Measurements from ENCODE around the gene GRK4.
"Not testable (repeated sequence)": the region's sequence is repeated elsewhere in the genome, so short reads cannot be mapped to it uniquely, and the experiment has no call there.

GRK4 gene

DNA sequence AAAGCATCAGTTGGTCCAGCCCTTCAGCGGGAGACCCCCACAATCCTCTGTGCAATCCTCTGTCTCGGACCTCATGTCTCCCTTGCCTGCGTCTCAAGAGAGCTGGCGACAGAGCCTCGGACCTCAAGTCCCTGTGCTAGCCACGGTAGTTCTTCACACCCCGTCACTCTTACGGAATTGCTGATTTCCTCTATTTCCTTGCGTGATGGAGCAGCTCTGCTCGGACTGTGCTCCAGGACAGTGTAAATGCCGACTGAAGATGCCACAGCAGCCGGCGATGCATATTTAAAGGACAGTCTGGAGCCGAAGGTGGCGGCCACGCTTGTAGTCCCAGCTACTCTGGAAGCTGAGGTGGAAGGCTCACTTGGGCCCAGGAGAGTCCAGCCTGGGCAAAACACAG is 1.9 kb downstream of the GRK4 start:
- no peak for DNase-seq (ENCODE audit: low read depth)
- TF ChIP-seq, protein P1, sequence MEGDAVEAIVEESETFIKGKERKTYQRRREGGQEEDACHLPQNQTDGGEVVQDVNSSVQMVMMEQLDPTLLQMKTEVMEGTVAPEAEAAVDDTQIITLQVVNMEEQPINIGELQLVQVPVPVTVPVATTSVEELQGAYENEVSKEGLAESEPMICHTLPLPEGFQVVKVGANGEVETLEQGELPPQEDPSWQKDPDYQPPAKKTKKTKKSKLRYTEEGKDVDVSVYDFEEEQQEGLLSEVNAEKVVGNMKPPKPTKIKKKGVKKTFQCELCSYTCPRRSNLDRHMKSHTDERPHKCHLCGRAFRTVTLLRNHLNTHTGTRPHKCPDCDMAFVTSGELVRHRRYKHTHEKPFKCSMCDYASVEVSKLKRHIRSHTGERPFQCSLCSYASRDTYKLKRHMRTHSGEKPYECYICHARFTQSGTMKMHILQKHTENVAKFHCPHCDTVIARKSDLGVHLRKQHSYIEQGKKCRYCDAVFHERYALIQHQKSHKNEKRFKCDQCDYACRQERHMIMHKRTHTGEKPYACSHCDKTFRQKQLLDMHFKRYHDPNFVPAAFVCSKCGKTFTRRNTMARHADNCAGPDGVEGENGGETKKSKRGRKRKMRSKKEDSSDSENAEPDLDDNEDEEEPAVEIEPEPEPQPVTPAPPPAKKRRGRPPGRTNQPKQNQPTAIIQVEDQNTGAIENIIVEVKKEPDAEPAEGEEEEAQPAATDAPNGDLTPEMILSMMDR (IDR thresholded peaks at IDR 0.05; ENCODE audit: insufficient read depth, low read depth, low read length, missing control alignments) = no peak
- no peak overlapping the region for H3K4me3 ChIP-seq (ENCODE audit: low read length)

DNA sequence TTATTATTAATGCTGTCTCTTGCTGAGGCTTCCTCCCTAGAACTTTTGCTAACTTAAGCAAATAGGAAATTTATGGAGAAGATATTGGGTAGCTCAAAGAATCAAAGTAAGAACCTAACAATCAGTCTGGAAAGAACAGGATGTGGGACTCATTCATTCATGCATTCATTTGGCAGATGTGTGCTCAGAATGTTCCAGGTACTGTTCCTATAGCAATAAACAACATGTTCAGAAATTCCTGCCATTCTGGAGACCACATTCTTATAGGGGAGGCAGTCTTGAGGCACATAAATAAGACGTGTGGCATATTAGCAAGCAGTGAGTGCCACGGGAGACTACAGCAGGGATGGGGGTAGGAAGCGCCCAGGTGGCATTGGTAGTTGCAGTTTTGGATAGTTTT is 5.0 kb downstream of the GRK4 start:
- TF ChIP-seq, protein P1 (IDR thresholded peaks at IDR 0.05; ENCODE audit: insufficient read depth, low read depth, low read length, missing control alignments) = no peak
- no peak for DNase-seq (ENCODE audit: low read depth)
- H3K4me3 ChIP-seq (ENCODE audit: low read length) = no peak overlapping the region

DNA sequence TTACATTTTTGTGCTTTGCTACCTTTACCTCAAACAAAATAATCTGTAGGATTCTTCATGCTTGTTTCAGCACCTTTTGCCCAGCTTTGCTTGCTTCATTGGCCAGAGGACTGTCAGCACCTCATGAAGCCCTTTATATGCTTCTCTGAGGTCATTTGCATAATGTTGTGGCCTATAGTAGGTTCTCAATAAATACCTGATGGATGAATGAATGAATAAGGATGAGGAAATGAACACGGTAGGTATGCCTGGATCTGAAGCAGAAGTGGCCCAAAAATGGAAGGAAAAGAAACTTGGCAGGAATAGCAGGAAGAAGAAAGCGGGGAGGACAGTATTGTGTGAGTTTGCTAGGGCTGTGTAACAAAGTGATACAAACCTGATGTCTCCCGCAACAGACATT is 7.9 kb downstream of the GRK4 start:
- no peak for DNase-seq (ENCODE audit: low read depth)
- TF ChIP-seq, protein P1 (IDR thresholded peaks at IDR 0.05; ENCODE audit: insufficient read depth, low read depth, low read length, missing control alignments) = no peak
- H3K4me3 ChIP-seq (ENCODE audit: low read length) = no peak overlapping the region

DNA sequence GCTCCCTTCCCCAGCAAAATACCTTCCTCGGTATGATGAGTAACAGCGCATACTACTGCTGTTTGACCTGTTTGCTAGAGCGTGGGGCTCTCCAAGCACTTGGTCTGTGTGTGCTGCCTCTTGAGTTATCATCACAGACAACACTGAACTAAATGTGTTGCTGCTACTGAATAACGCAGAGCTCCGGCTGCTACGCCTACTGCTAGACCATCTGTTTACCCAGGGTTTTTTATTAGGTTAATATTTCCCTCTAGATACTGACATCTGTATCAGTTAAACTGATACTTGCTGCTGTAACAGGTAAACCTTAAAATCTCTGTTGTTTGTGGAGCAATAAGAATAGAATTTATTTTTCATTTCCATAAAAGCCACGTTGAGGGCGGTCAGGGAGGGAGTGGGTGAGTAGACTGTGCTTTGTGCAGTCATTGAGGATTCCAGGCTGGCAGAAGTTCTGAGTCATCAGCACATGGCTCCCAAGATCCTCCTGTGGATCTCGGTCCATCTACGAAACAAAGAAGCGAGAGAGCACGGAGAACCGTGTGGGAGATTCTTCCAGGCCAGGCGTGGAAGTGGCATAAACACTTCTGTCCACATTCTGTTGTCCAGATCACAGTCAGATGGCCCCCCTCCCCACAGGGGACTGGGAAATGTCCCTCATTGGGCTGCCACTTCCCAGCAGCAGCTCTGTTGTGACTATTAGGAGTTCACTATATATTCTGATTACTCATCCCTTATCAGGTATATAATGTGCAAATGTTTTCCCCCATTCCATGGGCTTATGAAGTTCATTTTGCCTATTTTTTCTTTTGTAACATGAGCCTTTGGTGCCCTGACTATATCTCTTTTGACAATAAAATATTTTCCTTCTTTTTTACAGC is 14.1 kb downstream of the GRK4 start:
- DNase-seq (ENCODE audit: low read depth) = peak; percentile 71
- TF ChIP-seq, protein P1 (IDR thresholded peaks at IDR 0.05; ENCODE audit: insufficient read depth, low read depth, low read length, missing control alignments) = no peak
- H3K4me3 ChIP-seq (ENCODE audit: low read length) = no peak overlapping the region

DNA sequence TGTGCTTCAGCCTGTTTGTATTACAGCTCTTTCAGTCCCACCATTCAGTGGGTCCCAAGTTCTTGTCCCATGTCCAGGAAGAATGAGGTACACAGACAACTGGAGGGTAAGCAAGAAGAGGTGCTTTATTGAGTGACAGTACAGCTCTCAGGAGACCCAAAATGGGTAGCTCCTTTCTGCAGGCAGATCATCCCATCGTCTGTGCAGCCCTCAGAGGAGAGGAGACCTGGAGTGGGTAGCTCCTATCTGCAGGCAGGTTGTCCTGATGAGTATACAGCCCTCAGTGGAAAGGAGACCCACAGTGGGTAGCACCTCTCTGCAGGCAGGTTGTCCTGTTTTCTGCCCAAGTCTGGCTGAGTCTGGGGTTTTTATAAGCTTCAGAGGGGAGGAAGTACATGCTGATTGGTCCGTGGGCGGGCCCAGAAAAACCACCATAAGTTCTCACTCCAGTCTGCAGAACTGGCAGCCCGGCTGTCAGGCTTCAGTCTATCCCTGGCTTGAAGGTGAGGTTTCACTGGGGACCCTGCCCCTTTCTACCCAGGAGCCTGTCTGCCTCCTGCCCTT is 18.0 kb downstream of the GRK4 start:
- TF ChIP-seq, protein P1 (IDR thresholded peaks at IDR 0.05; ENCODE audit: insufficient read depth, low read depth, low read length, missing control alignments) = no peak
- DNase-seq (ENCODE audit: low read depth) = no peak
- no peak overlapping the region for H3K4me3 ChIP-seq (ENCODE audit: low read length)

DNA sequence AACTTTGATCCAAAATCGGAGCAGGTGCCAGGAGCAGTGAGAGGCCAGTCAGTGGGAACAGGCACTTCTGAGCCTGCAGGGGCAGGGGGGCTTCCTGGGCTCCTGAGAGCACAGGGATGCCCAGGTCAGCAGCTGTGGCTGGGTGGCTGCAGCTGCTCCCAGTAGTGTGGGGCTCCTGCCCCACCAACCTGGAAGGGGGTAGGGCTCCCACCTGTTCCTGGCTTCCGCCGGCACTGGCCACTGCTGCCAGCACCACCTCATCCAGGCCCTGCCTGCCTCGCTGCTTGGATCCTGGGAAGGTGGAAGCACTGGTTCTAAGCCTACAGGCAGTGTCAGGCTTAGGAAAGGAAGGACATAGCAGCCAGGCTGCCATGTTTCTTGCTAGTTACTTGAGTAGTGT is 18.6 kb downstream of the GRK4 start:
- DNase-seq (ENCODE audit: low read depth) = no peak
- TF ChIP-seq, protein P1 (IDR thresholded peaks at IDR 0.05; ENCODE audit: insufficient read depth, low read depth, low read length, missing control alignments) = no peak
- no peak overlapping the region for H3K4me3 ChIP-seq (ENCODE audit: low read length)

DNA sequence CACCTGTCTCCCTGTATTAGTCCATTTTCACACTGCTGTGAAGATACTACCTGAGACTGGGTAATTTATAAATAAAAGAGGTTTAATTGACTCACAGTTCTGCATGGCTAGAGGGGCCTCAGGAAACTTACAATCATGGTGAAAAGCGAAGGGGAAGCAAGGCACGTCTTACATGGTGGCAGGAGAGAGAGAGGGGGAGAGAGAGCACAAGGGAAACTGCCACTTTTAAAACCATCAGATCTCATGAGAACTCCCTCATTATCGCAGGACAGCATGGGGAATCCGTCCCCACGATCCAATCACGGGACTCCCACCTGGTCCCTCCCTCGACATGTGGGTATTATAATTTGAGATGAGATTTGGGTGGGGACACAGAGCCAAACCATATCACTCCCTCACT is 20.3 kb downstream of the GRK4 start:
- DNase-seq (ENCODE audit: low read depth); H3K4me3 ChIP-seq (ENCODE audit: low read length): not testable (repeated sequence)
